Erythroblast (primary cell): ENCODE results near the gene TBCD.

Experiments used
- GATA1 ChIP-seq: IDR thresholded peaks from 2 replicates; pipeline ENCODE4 v1.6.1; 2011; ENCODE audit warnings: low read depth, mild to moderate bottlenecking, control low read depth, low read length, moderate library complexity
- POLR2A ChIP-seq: IDR thresholded peaks from 2 replicates; pipeline ENCODE4 v1.6.1; 2011; ENCODE audit warnings: mild to moderate bottlenecking, low read length

DNA sequence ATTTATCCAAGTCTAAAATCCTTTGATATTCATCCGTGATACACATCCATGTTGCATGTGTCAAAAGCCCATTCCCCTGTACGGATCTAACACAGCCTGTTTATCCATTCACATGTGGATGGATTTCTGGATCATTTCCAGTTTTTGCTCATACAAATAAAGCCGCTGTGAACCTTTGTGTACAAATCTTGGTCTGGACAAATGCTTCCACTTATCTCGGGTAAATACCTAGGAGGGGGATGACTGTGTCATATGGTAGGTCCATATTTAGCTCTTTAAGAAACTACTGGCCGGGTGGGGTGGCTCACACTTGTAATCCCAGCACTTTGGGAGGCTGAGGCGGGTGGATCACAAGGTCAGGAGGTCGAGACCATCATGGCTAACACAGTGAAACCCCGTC is 6.3 kb upstream of the TBCD start:
- peak; percentile 1 for TF ChIP-seq POLR2A
- TF ChIP-seq GATA1 = no peak
